ENCODE results near the gene CLSTN2. TPM values are rescaled to one million over a fixed set of nuclear protein-coding genes. Genes with fewer than 3 reads are reported as not detected.

The CLSTN2 gene
- total RNA-seq, 1 experiment from 2014 or later, result 0.68 TPM

DNA sequence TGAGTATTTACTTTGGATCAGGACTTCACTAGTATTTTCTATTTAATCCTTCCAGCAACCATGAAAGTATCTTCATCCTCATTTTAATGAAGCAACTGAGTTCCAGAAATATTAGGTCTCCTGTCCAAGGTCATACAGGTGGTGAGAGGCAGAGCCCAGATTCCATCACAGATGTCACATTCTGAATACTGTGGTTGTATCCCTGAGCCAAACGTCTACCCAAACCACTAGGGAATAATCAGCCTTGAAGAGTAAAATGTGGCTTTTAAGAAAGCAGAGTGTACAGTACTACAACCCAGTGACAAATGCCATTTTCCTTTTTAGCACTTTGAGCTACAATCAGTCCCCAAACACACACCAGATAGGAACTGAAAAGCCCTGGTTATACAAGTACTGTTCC is 649.6 kb downstream of the CLSTN2 start:
- Histone ChIP-seq H2BK5ac (ENCODE audit: insufficient read length, low read length) (no peak overlapping the region), H3K4me2 (ENCODE audit: insufficient read depth, insufficient read length, low read length) (no peak overlapping the region)

More for the DNA sequence above, 649.6 kb downstream of the CLSTN2 start:
- Mint-ChIP-seq H3K9me3 (no peaks in the 10 kb centered on the region; a peak in 1 of 5 replicates), H3K4me1 (peaks cover 11 to 14% of the 10 kb centered on the region in 2 experiments), H3K27ac (no peak overlapping the region), H3K27me3 (ENCODE audit: low read depth) (no peaks in the 10 kb centered on the region; the same call in 1 of the 2 replicates), H3K36me3 (ENCODE audit: insufficient read depth in 1 of 3, low read depth in 3 of 3) (no peaks in the 10 kb centered on the region; a peak in 3 of 7 replicates), H3K4me3 (no peak overlapping the region)
- WGBS (ENCODE audit: extremely low coverage, insufficient read length, low lambda C conversion rate), result no CpG with 5 or more reads among the region's 1 CpG
- TF ChIP-seq, protein P1, sequence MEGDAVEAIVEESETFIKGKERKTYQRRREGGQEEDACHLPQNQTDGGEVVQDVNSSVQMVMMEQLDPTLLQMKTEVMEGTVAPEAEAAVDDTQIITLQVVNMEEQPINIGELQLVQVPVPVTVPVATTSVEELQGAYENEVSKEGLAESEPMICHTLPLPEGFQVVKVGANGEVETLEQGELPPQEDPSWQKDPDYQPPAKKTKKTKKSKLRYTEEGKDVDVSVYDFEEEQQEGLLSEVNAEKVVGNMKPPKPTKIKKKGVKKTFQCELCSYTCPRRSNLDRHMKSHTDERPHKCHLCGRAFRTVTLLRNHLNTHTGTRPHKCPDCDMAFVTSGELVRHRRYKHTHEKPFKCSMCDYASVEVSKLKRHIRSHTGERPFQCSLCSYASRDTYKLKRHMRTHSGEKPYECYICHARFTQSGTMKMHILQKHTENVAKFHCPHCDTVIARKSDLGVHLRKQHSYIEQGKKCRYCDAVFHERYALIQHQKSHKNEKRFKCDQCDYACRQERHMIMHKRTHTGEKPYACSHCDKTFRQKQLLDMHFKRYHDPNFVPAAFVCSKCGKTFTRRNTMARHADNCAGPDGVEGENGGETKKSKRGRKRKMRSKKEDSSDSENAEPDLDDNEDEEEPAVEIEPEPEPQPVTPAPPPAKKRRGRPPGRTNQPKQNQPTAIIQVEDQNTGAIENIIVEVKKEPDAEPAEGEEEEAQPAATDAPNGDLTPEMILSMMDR (conservative IDR thresholded peaks at IDR 0.05), result no peak
- Histone ChIP-seq H3K27ac (ENCODE audit: insufficient read length, low read depth, low read length) (no peak overlapping the region), H3K9ac (ENCODE audit: extremely low read depth, insufficient read length, low read length) (no peak overlapping the region), H3K4ac (ENCODE audit: low read depth, low read length) (no peak overlapping the region), H2BK20ac (ENCODE audit: low read depth, low read length, poor library complexity, severe bottlenecking) (no peak overlapping the region), H3K79me2 (ENCODE audit: insufficient read depth, low read length) (no peaks in the 10 kb centered on the region), H4K8ac (replicated peaks; ENCODE audit: insufficient read length, low read depth, low read length) (no peak overlapping the region), H2BK12ac (ENCODE audit: insufficient read length, low read depth, low read length) (no peak overlapping the region), H3K9me3 (ENCODE audit: control insufficient read depth, low read depth, low read length) (no peaks in the 10 kb centered on the region), H3K4me1 (ENCODE audit: insufficient read depth, low read length) (no peaks in the 10 kb centered on the region; the same call in 1 of the 2 replicates), H3K23me2 (ENCODE audit: insufficient read length, low read depth, low read length, poor library complexity, severe bottlenecking) (no peaks in the 10 kb centered on the region), H4K5ac (ENCODE audit: insufficient read length, low read depth, low read length) (no peak overlapping the region), H2BK15ac (ENCODE audit: low read depth, low read length) (no peak overlapping the region), H3K27me3 (ENCODE audit: insufficient read depth, low read length) (no peaks in the 10 kb centered on the region), H3K14ac (ENCODE audit: insufficient read depth, low read length) (no peak overlapping the region), H3K56ac (ENCODE audit: insufficient read length, low read depth, low read length) (no peak overlapping the region), H4K20me1 (ENCODE audit: control insufficient read depth, insufficient read depth, insufficient read length) (no peaks in the 10 kb centered on the region), H2AFZ (ENCODE audit: low read length) (no peak overlapping the region), H3T11ph (ENCODE audit: low read length) (no peak overlapping the region), H3K18ac (ENCODE audit: insufficient read length, low read depth, low read length) (no peak overlapping the region), H2BK120ac (ENCODE audit: low read depth, low read length, poor library complexity, severe bottlenecking) (no peak overlapping the region), H2AK5ac (ENCODE audit: insufficient read length, low read length) (no peak overlapping the region), H3K79me1 (ENCODE audit: insufficient read depth, low read depth, low read length, poor library complexity, severe bottlenecking) (no peaks in the 10 kb centered on the region), H3K23ac (ENCODE audit: insufficient read length, low read depth, low read length) (no peak overlapping the region), H4K91ac (ENCODE audit: insufficient read length, low read depth, low read length) (no peak overlapping the region)
- no peak for DNase-seq

Measured in H9 (cell line).